HCT116 (cell line): Measurements from ENCODE around the gene GRHPR. TPM values are rescaled to one million over a fixed set of nuclear protein-coding genes. Genes with fewer than 3 reads are reported as not detected.

ENCODE experiments used
- ATAC-seq: fragments of 200-7000 bp; cut with Tn5 transposase; 2 replicates; pipeline ENCODE4 v1.9.1; 2020; ENCODE audit warnings: mild to moderate bottlenecking, moderate library complexity
- BruUV-seq: library from RNA; stranded (reverse); fragments of 400-500 nt; replicated peaks from 2 replicates; lab custom pipeline; 2021; lab: Mats Ljungman, UMichigan
- CTCF ChIA-PET: fragments of 300-600 bp; sonication (Branson Sonifier 250); formaldehyde crosslinking; loops from one replicate; lab custom pipeline; 2021; ENCODE audit warnings: antibody characterized with exemption; lab: Charles Lee
- POLR2A ChIA-PET: fragments of 300-600, 350-600 bp; sonication (Branson Sonifier 250); formaldehyde crosslinking; loops from one replicate; lab custom pipeline; 2021; ENCODE audit warnings: antibody characterized with exemption; lab: Charles Lee
- RAD21 ChIA-PET, 2 experiments: fragments of 300-600 bp; sonication (Branson Sonifier 250); formaldehyde crosslinking; loops; one replicate each; lab custom pipeline; 2023; ENCODE audit warnings: low total read pairs in 2 of 2; ENCODE audit not compliant: uncharacterized antibody in 2 of 2, unreplicated experiment in 2 of 2, low non-redundant PET in 1 of 2; lab: Charles Lee
- DNase-seq: peaks from one replicate; pipeline ENCODE4 v3.0.0-alpha.2; 2010; ENCODE audit warnings: low read depth, low spot score
- H2AFZ ChIP-seq: fragments of 200-600 bp; shearing (Covaris generic), sonication (generic); 2 replicates; pipeline ENCODE4 v1.6.1; 2017; ENCODE audit warnings: low read depth, mixed run types, mixed read lengths, antibody characterized with exemption, low read length; ENCODE audit not compliant: poor library complexity, severe bottlenecking
- H3K27ac ChIP-seq: 2 replicates; pipeline ENCODE4 v1.5.1; 2012; ENCODE audit warnings: low read depth, low read length
- H3K27me3 ChIP-seq: fragments of 200-600 bp; sonication (generic); 2 replicates; pipeline ENCODE4 v1.6.1; 2016; ENCODE audit warnings: mixed run types, low read length, mixed read lengths; ENCODE audit not compliant: insufficient read depth
- H3K36me3 ChIP-seq, 2 experiments: fragments of 200-500 bp in 1 of 2; fragments of 200-600 bp in 1 of 2; sonication (Bioruptor generic) in 1 of 2; sonication (generic) in 1 of 2; 2 replicates each; pipeline versions ENCODE4 v1.5.1 to v1.6.1; 2014 to 2016; ENCODE audit warnings: low read length in 2 of 2, inconsistent platforms in 1 of 2, mixed read lengths in 1 of 2, mixed run types in 1 of 2; ENCODE audit not compliant: insufficient read depth in 2 of 2, control insufficient read depth in 1 of 2
- H3K4me1 ChIP-seq, 2 experiments: fragments of 200-600 bp in 1 of 2; sonication (generic) in 1 of 2; 2 replicates each; pipeline versions ENCODE4 v1.5.1 to v1.6.1; 2012 to 2017; ENCODE audit warnings: low read length in 2 of 2, inconsistent platforms in 1 of 2, mild to moderate bottlenecking in 1 of 2, mixed read lengths in 1 of 2, mixed run types in 1 of 2, moderate library complexity in 1 of 2; ENCODE audit not compliant: insufficient read depth in 2 of 2, control insufficient read depth in 1 of 2
- H3K4me2 ChIP-seq: fragments of 200-600 bp; sonication (generic); 2 replicates; pipeline ENCODE4 v1.6.1; 2017; ENCODE audit warnings: mixed run types, low read length, mixed read lengths
- H3K4me3 ChIP-seq, 2 experiments: fragments of 200-600 bp in 1 of 2; sonication (generic) in 1 of 2; replicated peaks in 1 of 2; 2 replicates each; pipeline ENCODE4 v1.5.1; 2011 to 2016; ENCODE audit warnings: low read length in 2 of 2, control low read depth in 1 of 2, low read depth in 1 of 2, mild to moderate bottlenecking in 1 of 2, mixed read lengths in 1 of 2, mixed run types in 1 of 2
- H3K79me2 ChIP-seq: fragments of 200-600 bp; sonication (generic); 2 replicates; pipeline ENCODE4 v1.6.1; 2017; ENCODE audit warnings: mild to moderate bottlenecking, mixed run types, low read length, moderate library complexity, mixed read lengths; ENCODE audit not compliant: insufficient read depth
- H3K9ac ChIP-seq: fragments of 200-600 bp; sonication (generic); 2 replicates; pipeline ENCODE4 v1.6.1; 2016; ENCODE audit warnings: low read length, mixed read lengths
- H3K9me2 ChIP-seq: fragments of 200-600 bp; sonication (generic), shearing (Covaris generic); 2 replicates; pipeline ENCODE4 v1.6.1; 2017; ENCODE audit warnings: mixed run types, mild to moderate bottlenecking, moderate library complexity; ENCODE audit not compliant: insufficient read depth
- H3K9me3 ChIP-seq, 2 experiments: fragments of 200-500 bp in 1 of 2; fragments of 200-600 bp in 1 of 2; sonication (Bioruptor generic) in 1 of 2; sonication (generic) in 1 of 2; 2 replicates each; pipeline ENCODE4 v1.6.1; 2014 to 2017; ENCODE audit warnings: low read length in 2 of 2, mixed read lengths in 2 of 2, inconsistent platforms in 1 of 2, low read depth in 1 of 2, mild to moderate bottlenecking in 1 of 2, mixed run types in 1 of 2, moderate library complexity in 1 of 2; ENCODE audit not compliant: control insufficient read depth in 1 of 2, insufficient read depth in 1 of 2
- H4K20me1 ChIP-seq: fragments of 200-600 bp; sonication (generic), shearing (Covaris generic); 2 replicates; pipeline ENCODE4 v1.6.1; 2017; ENCODE audit warnings: mixed run types, mild to moderate bottlenecking, moderate library complexity; ENCODE audit not compliant: insufficient read depth
- CBX3 ChIP-seq: IDR thresholded peaks from 2 replicates; pipeline ENCODE4 v1.6.1; 2012; ENCODE audit warnings: low read depth
- EZH2 ChIP-seq: fragments of 200-600 bp; sonication (generic); IDR thresholded peaks from 2 replicates; pipeline ENCODE4 v1.6.1; 2017; ENCODE audit warnings: antibody characterized with exemption, mixed run types
- EZH2phosphoT487 ChIP-seq: fragments of 200-600 bp; IDR thresholded peaks from 2 replicates; pipeline ENCODE4 v1.6.1; 2018; ENCODE audit warnings: antibody characterized with exemption, borderline replicate concordance
- JUND ChIP-seq: IDR thresholded peaks from 2 replicates; pipeline ENCODE4 v1.6.1; 2012
- POLR2A ChIP-seq: IDR thresholded peaks from 2 replicates; pipeline ENCODE4 v1.7.0; 2011; ENCODE audit warnings: borderline replicate concordance; ENCODE audit not compliant: insufficient read depth, insufficient read length; ENCODE audit errors: extremely low read depth
- REST ChIP-seq: IDR thresholded peaks from 2 replicates; pipeline ENCODE4 v1.6.1; 2012; ENCODE audit warnings: low read depth
- SIN3A ChIP-seq: IDR thresholded peaks from 2 replicates; pipeline ENCODE4 v1.6.1; 2012; ENCODE audit warnings: low read depth
- SRF ChIP-seq: IDR thresholded peaks from 2 replicates; pipeline ENCODE4 v1.6.1; 2012; ENCODE audit warnings: low read depth
- intact Hi-C: fragments of 100-400 bp; cut with micrococcal nuclease; formaldehyde crosslinking; loops from 2 replicates; pipeline ENCODE4 v1.10.0; 2022
- total RNA-seq: library from RNA; stranded (reverse); gene quantifications from one replicate; pipeline ENCODE4 v1.2.1, GENCODE V29; 2021; ENCODE audit not compliant: unreplicated experiment
- TF ChIP-seq, protein P1 (sequence below): IDR thresholded peaks from 2 replicates; pipeline ENCODE4 v1.6.1; 2011; ENCODE audit warnings: mild to moderate bottlenecking, low read length, moderate library complexity; ENCODE audit not compliant: insufficient replicate concordance; ENCODE audit errors: extremely low read depth

The GRHPR gene
- total RNA-seq, 1 experiment from 2014 or later: 106 TPM

DNA sequence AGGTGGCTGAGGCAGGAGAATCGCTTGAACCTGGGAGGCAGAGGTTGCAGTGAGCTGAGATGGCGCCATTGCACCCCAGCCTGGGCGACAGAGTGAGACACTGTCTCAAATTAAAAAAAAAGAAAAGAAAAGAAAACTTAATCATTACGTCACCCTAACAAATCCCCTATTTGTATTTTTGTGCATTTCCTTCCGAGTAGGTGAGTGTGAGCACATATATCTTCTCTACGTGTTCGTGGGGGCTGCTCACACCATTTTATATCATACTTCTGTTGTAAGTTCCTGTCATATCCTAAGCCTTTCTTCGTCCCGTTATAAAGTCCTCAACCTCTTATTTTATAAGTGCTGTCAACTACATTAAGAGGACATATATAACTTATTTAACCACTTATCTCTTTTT is 41.9 kb upstream of the GRHPR start:
- ATAC-seq: no peak
- TF ChIP-seq REST (no peak), EZH2phosphoT487 (no peak), CBX3 (no peak), POLR2A (no peak), SRF (no peak), EZH2 (no peak), JUND (no peak), SIN3A (no peak)
- TF ChIP-seq, protein P1, sequence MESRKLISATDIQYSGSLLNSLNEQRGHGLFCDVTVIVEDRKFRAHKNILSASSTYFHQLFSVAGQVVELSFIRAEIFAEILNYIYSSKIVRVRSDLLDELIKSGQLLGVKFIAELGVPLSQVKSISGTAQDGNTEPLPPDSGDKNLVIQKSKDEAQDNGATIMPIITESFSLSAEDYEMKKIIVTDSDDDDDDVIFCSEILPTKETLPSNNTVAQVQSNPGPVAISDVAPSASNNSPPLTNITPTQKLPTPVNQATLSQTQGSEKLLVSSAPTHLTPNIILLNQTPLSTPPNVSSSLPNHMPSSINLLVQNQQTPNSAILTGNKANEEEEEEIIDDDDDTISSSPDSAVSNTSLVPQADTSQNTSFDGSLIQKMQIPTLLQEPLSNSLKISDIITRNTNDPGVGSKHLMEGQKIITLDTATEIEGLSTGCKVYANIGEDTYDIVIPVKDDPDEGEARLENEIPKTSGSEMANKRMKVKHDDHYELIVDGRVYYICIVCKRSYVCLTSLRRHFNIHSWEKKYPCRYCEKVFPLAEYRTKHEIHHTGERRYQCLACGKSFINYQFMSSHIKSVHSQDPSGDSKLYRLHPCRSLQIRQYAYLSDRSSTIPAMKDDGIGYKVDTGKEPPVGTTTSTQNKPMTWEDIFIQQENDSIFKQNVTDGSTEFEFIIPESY: no peak
- H3K4me2 ChIP-seq: no peak overlapping the region
- BruUV-seq: no TSS peak
- no peak overlapping the region for H2AFZ ChIP-seq
- H3K36me3 ChIP-seq: no peaks in the 10 kb centered on the region
- intact Hi-C loops: no loop called here
- no peaks in the 10 kb centered on the region; a peak in 1 of 4 replicates for H3K9me3 ChIP-seq
- no peak overlapping the region for H3K9ac ChIP-seq
- no peaks in the 10 kb centered on the region for H3K4me1 ChIP-seq
- H3K4me3 ChIP-seq: no peak overlapping the region
- H3K79me2 ChIP-seq: no peaks in the 10 kb centered on the region
- DNase-seq: no peak
- no peaks in the 10 kb centered on the region for H3K9me2 ChIP-seq
- ChIA-PET RAD21 (no interaction called here), CTCF (no interaction called here), POLR2A (no interaction called here)
- no peaks in the 10 kb centered on the region for H3K27me3 ChIP-seq
- H4K20me1 ChIP-seq: no peaks in the 10 kb centered on the region
- no peak overlapping the region for H3K27ac ChIP-seq
